Stimulated activated CD8-positive, alpha-beta memory T cell treated with anti-CD3 and anti-CD28 coated beads, Interleukin-15, amount 100 ng/mL, for 4 hours (primary cell): ENCODE data around the gene PRSS3.
A peak's percentile ranks its signal among the peaks of the same experiment; 100 is the strongest.
"Not testable (repeated sequence)": the region's sequence is repeated elsewhere in the genome, so short reads cannot be mapped to it uniquely, and the experiment has no call there.

Experiments
- DNase-seq, 2 donors: peaks; one replicate each; pipeline ENCODE4 v3.0.0-alpha.2; 2020; ENCODE audit warnings: low read depth in 2 of 2

Gene PRSS3

DNA sequence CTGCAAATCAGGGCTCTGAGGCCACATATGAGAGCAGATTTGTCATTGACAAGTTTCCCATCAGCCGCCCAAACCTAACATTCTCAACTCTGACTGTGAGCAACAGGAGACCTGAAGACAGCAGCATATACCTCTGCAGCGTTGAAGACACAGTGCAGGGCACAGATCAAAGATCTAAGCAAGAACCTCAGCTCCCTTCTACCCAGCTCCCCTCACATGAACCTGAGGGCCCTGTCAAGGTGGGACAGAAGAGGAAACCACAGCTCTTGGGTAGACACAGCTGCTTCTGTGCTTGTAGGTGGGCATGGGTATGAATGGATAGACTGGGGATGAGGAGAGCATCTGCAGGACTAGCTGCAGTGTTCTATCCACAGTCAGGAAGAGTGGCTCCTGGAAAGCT lies 8.7 kb upstream of the PRSS3 start:
- no peak for DNase-seq

DNA sequence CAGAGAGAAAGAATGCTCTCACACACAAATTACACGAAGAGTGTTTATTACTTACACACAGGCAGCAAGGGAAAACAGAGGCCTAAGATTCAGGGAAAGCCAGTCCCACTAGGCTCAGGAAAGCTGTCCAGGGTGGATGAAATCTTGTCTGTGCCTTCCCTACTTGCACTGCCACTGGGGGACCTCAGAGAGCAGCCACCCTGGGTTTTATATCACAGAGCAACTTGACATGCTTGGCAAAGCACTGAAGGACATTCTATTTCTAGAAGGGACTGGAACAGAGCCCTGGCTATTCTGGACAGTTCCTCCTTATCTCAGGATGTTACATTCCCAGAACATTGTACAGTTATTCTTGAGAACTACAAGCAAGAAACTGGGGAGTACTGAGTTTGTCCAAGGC lies 7.5 kb upstream of the PRSS3 start:
- no peak for DNase-seq

DNA sequence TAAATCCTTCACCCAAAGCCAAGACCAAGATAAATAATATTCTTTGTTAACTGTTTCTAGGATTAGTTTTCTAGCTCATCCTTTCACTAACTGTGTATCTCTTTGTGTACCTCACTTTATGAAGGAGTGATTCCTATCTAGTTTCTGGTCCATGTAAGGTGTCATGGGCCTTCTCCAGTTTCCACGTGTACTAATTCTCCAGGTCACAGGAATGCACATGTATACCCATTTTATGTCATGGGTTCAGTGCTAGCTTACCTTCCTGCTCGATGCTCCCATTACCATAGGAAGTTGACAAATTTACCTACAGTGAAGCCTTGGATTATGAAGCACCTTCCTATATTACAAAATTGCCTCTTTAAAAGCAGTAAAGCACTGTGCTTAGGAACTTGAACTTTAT lies 5.9 kb upstream of the PRSS3 start:
- not testable (repeated sequence) for DNase-seq

GRCh38 chr9:33791117-33791516 lies 4.2 kb upstream of the PRSS3 start:
- DNase-seq, result no peak

- not testable (repeated sequence) for DNase-seq
Observed at GRCh38 chr9:33793496-33793895, 1.9 kb upstream of the PRSS3 start.

DNA sequence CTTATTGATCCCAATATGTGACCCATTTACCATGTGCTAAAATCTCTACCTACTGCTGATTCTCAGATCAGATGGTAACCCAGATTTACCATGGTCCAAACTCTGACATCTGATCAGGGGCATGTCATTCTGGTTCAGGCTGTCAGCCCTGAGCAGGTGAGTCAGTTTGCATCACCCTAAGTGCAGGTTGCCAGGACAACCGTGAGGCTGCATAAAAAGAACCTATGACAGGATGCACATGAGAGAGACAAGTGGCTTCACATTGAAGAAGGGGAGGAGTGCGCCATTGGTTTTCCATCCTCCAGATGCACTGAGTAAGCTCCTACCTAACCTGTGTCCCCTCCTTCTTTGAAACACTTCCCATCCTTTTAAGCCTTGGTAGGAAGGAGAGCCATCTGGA lies 801 bp upstream of the PRSS3 start:
- no peak for DNase-seq

GRCh38 chr9:33795819-33796218 lies 458 bp downstream of the PRSS3 start:
- no peak for DNase-seq

DNA sequence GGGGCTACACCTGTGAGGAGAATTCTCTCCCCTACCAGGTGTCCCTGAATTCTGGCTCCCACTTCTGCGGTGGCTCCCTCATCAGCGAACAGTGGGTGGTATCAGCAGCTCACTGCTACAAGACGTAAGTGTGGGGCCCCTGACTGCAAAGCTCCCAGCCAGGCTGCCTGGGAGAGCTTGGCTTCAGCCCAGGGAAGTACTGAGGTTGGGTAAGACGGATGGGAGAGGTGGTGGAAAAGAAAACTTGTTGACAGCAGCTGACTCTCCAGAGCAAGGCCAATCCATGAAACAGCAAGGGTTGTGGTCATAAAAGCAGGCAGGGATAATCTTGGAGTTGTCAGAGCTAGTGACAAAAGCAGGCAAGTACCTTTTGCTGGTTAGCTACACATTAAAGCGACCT lies 1.3 kb downstream of the PRSS3 start:
- DNase-seq, result not testable (repeated sequence)

DNA sequence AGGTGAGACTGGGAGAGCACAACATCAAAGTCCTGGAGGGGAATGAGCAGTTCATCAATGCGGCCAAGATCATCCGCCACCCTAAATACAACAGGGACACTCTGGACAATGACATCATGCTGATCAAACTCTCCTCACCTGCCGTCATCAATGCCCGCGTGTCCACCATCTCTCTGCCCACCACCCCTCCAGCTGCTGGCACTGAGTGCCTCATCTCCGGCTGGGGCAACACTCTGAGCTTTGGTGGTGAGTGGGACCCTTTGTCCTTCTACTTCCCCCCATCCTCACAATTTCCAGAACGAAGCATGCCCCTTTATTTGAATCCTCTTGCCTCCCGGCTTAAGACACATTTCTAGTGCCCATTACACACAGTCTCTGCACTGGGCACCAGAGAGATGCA lies 2.5 kb downstream of the PRSS3 start:
- no peak for DNase-seq

GRCh38 chr9:33798545-33798944 lies 3.2 kb downstream of the PRSS3 start:
- no peak for DNase-seq

- DNase-seq, result no peak
Observed at GRCh38 chr9:33799928-33800704, 4.8 kb downstream of the PRSS3 start.

DNA sequence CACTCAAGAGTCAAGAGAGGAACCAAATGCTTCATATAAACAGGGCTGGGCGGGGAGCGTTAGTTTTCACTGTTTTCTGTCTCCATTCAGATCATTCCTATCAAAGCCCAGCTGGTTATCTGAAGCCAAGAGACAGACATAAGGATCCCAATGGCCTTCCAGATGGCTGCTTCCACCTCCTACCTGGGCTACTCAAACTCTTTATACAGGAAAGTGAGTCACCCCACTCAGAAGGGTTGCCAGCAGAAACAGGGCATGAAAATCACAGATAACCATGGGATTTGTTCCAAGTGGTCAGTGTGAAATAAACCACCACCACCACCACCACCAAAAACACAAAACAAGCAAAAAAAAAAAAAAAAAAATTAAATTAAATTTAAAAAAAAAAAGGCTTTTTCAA lies 5.5 kb downstream of the PRSS3 start:
- DNase-seq, result no peak

GRCh38 chr9:33801943-33802500 lies 6.7 kb downstream of the PRSS3 start:
- DNase-seq, result not testable (repeated sequence)

DNA sequence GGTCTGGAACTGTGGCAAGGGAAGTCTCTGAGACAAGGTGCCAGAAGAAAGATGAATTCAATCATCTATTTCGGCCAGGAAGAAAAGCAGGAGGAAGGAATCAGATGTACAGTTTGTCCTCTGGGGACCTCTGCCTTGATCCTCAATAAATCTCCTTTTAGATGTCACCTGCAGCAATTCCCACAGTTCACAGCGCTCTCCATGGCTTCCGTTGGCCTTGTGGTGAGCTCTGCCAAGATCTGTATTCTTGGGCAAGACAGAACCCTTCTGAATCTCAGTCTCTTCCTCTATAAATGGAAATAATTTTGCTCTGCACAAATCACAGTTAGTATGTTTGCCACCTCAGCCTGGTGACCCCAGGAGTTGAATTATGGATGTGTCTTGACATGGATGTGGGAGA lies 8.8 kb downstream of the PRSS3 start:
- DNase-seq, result not testable (repeated sequence)

DNA sequence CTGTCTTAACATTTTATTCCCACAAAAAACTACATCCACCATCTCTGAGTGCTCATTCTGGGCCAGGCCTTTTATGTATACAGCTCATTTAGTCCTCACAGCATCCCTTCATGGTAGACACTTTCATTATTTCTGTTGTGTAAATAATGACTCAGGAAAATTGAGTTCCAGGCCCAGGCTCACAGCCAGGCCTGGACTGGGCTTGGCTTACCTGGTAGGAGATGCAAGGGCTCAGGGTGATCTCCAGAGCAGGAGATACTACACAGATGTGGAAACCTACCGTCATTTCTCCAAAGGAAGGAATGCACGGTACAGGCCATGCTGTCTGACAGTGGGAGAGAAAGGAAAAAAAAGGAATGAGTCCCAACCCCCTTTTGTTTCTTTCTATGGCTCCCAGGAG lies 11.8 kb downstream of the PRSS3 start:
- DNase-seq, result not testable (repeated sequence)

- not testable (repeated sequence) for DNase-seq
Observed at GRCh38 chr9:33808979-33809322, 13.6 kb downstream of the PRSS3 start.

DNA sequence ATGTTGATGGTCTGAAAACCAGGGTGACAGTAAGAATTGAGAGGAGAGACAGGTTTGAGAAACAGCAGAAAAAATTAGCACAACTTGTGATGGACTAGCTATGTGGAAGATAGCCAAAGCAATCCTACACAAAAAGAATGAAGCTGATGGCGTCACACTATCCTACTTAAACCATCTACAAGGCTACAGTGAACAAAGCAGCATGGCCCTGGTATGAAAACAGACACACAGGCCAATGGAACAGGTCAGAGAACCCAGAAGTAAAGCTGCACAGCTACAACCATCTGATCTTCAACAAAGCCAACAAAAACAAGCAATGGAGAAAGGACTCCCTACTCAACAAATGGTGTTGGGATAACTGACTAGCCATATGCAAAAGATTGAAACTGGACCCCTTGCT lies 14.1 kb downstream of the PRSS3 start:
- no peak for DNase-seq

- DNase-seq, result no peak
Observed at GRCh38 chr9:33813712-33814641, 18.6 kb downstream of the PRSS3 start.

DNA sequence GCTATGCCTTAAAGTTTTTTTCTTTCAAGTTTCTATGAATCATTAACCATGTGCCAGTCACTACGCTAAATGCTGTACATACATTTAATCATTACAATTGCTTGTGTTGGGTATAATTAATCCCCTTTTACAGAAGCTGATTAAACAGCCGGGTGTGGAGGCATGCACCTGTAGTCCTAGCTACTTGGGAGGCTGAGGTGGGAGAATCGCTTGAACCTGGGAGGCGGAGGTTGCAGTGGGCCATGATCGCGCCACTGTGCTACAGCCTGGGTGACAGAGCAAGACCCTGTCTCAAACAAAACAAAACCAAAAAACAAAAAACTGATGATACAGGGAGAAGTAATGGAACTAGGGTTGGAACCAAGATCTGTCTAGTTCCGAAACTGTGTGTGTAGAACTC lies 20.4 kb downstream of the PRSS3 start:
- DNase-seq, result no peak

GRCh38 chr9:33816327-33817252 lies 21.2 kb downstream of the PRSS3 start, which contains the start of gene UBE2R2:
UBE2R2 (plus strand) TSS chr9:33817160; CDS start chr9:33817758, 598 bp downstream.
- peak; percentile 84 to 87 for DNase-seq
